ENCODE measurements around the gene CD163L1.
"Not testable (repeated sequence)": the region's sequence is repeated elsewhere in the genome, so short reads cannot be mapped to it uniquely, and the experiment has no call there.

The CD163L1 gene

GRCh38 chr12:7444076-7444475 lies at the start of gene CD163L1:
Gene CD163L1 (minus strand): TSS chr12:7444153. CDS start chr12:7444127, 26 bp downstream.
- in situ Hi-C loops (cut with HindIII; ENCODE audit: low sequenced_read_pairs), result no loop called here

- in situ Hi-C loops (cut with HindIII; ENCODE audit: low sequenced_read_pairs), result no loop called here
Measured at GRCh38 chr12:7493006-7493405, 49.1 kb upstream of the CD163L1 start.

DNA sequence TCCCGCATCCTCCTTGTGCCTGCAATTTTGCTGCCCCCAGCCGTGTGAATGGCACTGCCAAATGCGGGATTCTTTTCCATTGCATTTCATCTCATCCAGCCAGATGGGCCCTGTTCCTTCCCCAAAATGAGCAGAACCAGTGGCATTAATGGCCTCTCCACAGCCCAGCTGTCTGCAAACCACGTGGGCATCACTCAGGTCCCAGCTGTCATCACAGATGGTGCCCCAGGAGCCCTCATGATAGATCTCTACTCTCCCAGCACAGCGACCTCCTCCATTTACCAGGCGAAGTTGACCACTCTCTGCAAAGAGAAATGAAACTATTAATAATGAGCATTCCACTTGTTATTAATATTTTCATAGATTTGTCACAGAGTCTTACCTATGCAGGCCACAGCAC lies 42.6 kb upstream of the CD163L1 start:
- in situ Hi-C loops (cut with HindIII; ENCODE audit: low sequenced_read_pairs), result no loop called here

GRCh38 chr12:7485095-7485494 lies 41.1 kb upstream of the CD163L1 start:
- in situ Hi-C loops (cut with HindIII; ENCODE audit: low sequenced_read_pairs), result no loop called here

- in situ Hi-C loops (cut with HindIII; ENCODE audit: low sequenced_read_pairs), result no loop called here
Measured at GRCh38 chr12:7483343-7483742, 39.4 kb upstream of the CD163L1 start.

GRCh38 chr12:7479771-7480170 lies 35.8 kb upstream of the CD163L1 start:
- in situ Hi-C loops (cut with HindIII; ENCODE audit: low sequenced_read_pairs), result loop anchor here (10.0 kb wide), 1 partner anchor 315 kb away; no protein-coding TSS in a partner anchor

GRCh38 chr12:7472060-7472459 lies 28.1 kb upstream of the CD163L1 start:
- in situ Hi-C loops (cut with HindIII; ENCODE audit: low sequenced_read_pairs), result loop anchor here (10.0 kb wide), 1 partner anchor 307 kb away; no protein-coding TSS in a partner anchor

DNA sequence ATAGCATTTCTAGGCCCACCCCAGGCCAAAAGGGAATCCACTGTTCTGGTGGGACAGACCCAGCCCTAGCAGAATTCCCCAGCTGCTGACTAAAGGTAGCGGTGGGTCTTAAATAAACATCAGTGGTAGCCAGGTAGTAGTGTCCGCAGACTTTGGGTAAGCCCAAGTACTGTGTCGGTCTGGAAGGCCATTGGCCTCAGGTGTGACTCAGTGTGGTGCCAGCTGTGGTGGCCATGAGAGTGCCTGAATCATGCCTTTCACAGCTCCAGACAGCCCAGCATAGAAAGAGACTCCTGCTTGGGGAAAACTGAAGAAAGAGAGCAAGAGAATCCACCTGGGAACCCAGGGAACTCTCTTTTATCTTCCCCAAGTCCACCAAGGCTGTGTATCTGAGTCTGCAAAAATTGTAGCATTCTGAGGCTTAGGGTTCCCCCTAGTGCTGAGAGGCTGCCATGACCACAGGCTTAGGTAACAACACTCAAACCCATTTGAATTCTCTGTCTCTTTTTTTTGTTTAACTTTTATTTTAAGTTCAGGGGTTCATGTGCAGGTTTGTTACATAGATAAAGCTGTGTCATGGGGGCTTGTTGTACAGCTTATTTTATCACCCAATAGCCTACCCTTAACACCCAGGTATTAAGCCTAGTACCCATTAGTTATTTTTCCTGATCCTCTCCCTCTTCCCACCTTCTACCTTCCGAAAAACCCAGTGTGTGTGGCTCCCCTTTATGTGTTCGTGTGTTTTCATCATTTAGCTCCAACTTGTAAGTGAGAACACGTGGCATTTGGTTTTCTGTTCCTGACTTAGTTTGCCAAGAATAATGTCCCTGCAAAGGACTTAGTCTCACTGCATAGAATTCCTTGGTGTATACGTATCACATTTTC lies 16.7 kb upstream of the CD163L1 start:
- in situ Hi-C loops (cut with HindIII; ENCODE audit: low sequenced_read_pairs), result no loop called here

DNA sequence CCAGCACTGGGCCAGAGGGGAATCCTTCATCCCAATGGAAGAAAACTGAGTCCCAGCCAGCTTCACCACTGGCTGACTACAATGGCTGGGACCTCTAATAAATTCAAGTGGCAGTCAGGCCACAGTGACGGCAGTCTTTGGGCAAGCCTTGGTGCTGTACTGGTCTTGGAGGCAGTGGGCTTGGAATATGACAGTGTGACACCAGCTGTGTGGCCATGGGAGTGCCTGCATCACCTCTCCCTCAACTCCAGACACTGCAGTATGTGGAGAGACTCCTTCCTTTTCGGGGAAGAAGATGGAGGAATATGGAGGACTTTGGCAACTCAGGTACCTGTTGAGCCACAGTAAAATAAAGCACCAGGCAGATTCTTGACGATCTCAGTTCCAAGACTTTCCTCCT lies 16.0 kb upstream of the CD163L1 start:
- in situ Hi-C loops (cut with HindIII; ENCODE audit: low sequenced_read_pairs), result no loop called here

- in situ Hi-C loops (cut with HindIII; ENCODE audit: low sequenced_read_pairs), result no loop called here
Measured at GRCh38 chr12:7451756-7452155, 7.8 kb upstream of the CD163L1 start.

DNA sequence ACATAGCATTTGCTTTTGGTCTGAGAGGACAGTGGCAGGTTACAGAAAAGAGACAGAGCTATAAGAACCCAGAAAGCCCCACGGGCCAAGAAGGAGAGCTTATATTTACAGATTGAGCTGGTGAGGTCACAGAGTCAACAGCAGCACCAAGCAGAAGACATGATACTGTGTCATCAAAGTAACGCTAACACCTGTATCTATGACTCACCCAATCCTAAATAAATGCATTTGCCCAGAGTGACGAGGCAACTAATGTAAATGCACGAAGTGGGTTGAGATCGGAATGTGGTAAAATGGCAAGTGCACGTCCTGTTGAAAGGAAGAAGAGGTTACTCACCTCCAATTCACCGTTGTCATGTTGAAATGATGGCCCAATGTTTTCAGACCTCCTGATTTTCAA lies 6.7 kb upstream of the CD163L1 start:
- in situ Hi-C loops (cut with HindIII; ENCODE audit: low sequenced_read_pairs), result no loop called here

DNA sequence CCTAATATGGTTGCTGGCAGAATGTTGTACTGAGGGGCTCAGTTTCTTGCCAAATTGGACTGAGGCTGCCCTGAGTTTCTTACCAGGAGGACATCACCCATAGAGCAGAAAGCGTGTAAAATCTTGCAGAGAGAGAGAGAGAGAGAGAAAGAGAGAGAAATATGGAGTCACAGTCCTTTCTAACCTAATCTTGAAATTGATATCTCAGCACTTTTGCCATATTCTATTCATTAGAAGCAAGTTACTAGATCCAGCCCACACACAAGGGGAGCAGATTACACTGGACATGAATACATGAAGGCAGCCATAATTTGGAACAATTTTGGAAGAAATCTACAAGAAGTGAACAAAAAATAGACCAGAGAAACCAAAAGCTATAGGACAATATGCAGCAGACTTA lies 4.1 kb upstream of the CD163L1 start:
- in situ Hi-C loops (cut with HindIII; ENCODE audit: low sequenced_read_pairs), result no loop called here

- in situ Hi-C loops (cut with HindIII; ENCODE audit: low sequenced_read_pairs), result no loop called here
Measured at GRCh38 chr12:7444537-7444936, 584 bp upstream of the CD163L1 start.

DNA sequence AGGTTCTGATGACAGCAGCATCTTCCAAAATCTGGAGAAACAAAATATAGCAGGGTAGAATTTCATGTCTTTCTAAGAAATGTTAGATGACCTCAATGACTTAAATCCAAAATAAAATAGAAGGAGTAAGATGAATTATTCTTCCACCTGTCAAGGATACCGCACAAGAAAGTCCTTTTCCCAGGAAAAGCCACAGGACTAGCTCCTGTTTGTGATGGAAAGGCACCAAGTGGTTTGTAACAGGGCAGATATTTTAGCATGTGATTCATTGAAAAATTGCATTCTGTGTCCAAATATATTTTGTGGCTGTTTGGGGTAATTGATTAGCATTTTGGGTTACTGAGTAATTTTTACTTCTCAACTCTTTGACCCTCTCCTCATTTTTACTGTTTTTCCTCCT lies 2.7 kb downstream of the CD163L1 start:
- in situ Hi-C loops (cut with HindIII; ENCODE audit: low sequenced_read_pairs), result no loop called here

- in situ Hi-C loops (cut with HindIII; ENCODE audit: low sequenced_read_pairs), result no loop called here
Measured at GRCh38 chr12:7439579-7440505, 4.1 kb downstream of the CD163L1 start.

GRCh38 chr12:7438291-7438995 lies 5.5 kb downstream of the CD163L1 start:
- in situ Hi-C loops (cut with HindIII; ENCODE audit: low sequenced_read_pairs), result not testable (repeated sequence)

DNA sequence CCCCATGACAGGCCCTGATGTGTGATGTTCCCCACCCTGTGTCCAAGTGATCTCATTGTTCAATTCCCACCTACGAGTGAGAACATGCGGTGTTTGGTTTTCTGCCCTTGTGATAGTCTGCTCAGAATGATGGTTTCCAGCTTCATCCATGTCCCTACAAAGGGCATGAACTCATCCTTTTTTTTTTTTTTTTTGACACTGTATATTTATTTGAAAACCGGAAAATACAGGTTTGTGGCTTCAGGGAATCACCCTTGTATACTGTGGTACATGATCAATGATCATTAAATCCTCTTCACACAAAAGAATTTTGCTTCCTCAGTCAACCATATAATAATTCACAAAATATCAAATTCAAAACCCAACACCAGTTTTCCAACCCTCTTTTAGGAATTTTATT lies 6.5 kb downstream of the CD163L1 start:
- in situ Hi-C loops (cut with HindIII; ENCODE audit: low sequenced_read_pairs), result not testable (repeated sequence)

DNA sequence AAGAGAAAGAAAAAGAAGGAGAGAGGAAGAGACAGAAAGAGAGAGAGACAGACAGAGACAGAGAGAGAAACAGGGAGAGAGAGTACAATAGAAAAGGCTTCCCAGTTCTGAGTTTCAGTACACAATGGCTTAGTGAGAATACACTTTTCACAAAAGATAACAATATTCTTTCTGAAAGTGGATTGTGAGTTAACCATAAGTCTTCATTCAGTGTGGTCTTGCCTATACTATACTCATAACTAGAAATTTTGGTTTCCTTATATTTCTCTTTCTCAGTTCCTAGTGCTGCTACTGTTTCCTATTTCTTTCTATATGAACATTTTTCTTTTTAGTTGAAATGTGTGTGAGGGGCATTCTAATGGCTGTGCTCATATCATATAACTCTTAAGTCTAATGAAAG lies 9.3 kb downstream of the CD163L1 start:
- in situ Hi-C loops (cut with HindIII; ENCODE audit: low sequenced_read_pairs), result no loop called here

- in situ Hi-C loops (cut with HindIII; ENCODE audit: low sequenced_read_pairs), result no loop called here
Measured at GRCh38 chr12:7433276-7433822, 10.6 kb downstream of the CD163L1 start.

DNA sequence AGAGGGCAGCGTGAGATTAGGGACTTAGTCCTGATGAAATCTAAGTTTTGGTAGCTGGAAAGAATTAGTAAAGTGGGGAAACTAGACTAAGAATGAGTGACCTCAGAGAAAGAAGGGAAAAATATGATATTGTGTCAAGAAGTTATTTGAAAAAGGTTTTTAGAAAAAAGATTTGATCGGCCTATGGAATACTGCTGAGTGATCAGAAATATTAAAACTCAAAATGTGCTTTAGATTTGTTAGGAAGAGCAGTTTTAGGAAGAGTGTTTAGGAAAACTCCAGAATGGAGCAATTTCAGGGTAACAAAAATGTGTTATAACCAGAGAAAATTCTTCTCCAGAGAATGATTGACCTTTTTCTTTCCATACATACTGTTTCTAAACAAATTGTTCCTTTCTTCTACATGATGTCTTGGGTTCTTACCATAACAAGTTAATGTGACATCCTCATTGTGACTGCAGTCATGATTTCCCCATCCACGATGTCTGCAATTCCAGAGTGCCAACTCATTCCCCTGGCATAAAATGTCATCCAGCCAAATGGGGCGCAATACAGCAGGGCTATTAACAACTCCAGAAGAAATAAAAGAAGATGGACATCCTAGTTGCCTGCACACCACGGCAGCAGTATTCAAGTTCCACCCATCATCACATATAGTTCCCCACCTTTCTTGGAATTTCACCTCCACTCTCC lies 11.8 kb downstream of the CD163L1 start:
- in situ Hi-C loops (cut with HindIII; ENCODE audit: low sequenced_read_pairs), result no loop called here
